ENCODE measurements around the gene GARNL3.

The GARNL3 gene

GRCh38 chr9:127386981-127387380 is 122.4 kb downstream of the GARNL3 start:
- DNase-seq (ENCODE audit: low read depth) = no peak

GRCh38 chr9:127388037-127388855 is 123.7 kb downstream of the GARNL3 start:
- DNase-seq (ENCODE audit: low read depth) = peak; percentile 76

- DNase-seq (ENCODE audit: low read depth) = no peak
Measured at GRCh38 chr9:127388856-127389238, 124.3 kb downstream of the GARNL3 start.

- no peak for DNase-seq (ENCODE audit: low read depth)
Measured at GRCh38 chr9:127389381-127390247, 125.0 kb downstream of the GARNL3 start.

GRCh38 chr9:127390248-127390545 is 125.6 kb downstream of the GARNL3 start:
- DNase-seq (ENCODE audit: low read depth) = no peak

- no peak for DNase-seq (ENCODE audit: low read depth)
Measured at GRCh38 chr9:127390563-127390962, 126.0 kb downstream of the GARNL3 start.

- no peak for DNase-seq (ENCODE audit: low read depth)
Measured at GRCh38 chr9:127392166-127392565, 127.6 kb downstream of the GARNL3 start.

- no peak for DNase-seq (ENCODE audit: low read depth)
Measured at GRCh38 chr9:127392976-127393375, 128.4 kb downstream of the GARNL3 start.

GRCh38 chr9:127393645-127394044 is 129.1 kb downstream of the GARNL3 start:
- DNase-seq (ENCODE audit: low read depth) = no peak

- DNase-seq (ENCODE audit: low read depth) = no peak
Measured at GRCh38 chr9:127395497-127396252, 131.1 kb downstream of the GARNL3 start.

- no peak for DNase-seq (ENCODE audit: low read depth)
Measured at GRCh38 chr9:127396253-127396807, 131.8 kb downstream of the GARNL3 start.

GRCh38 chr9:127396808-127397645 is 132.5 kb downstream of the GARNL3 start, which contains the start of gene SLC2A8:
Gene SLC2A8 (plus strand): TSS chr9:127397169. CDS start chr9:127397231, 62 bp downstream.
- DNase-seq (ENCODE audit: low read depth) = peak; percentile 84

GRCh38 chr9:127397646-127398274 is 133.2 kb downstream of the GARNL3 start:
- DNase-seq (ENCODE audit: low read depth) = no peak

GRCh38 chr9:127398275-127398647 is 133.7 kb downstream of the GARNL3 start:
- DNase-seq (ENCODE audit: low read depth) = no peak

GRCh38 chr9:127398715-127399400 is 134.3 kb downstream of the GARNL3 start:
- no peak for DNase-seq (ENCODE audit: low read depth)

GRCh38 chr9:127399736-127400269 is 135.2 kb downstream of the GARNL3 start:
- no peak for DNase-seq (ENCODE audit: low read depth)

- no peak for DNase-seq (ENCODE audit: low read depth)
Measured at GRCh38 chr9:127402401-127403090, 138.0 kb downstream of the GARNL3 start.

GRCh38 chr9:127403507-127404192 is 139.1 kb downstream of the GARNL3 start:
- no peak for DNase-seq (ENCODE audit: low read depth)

GRCh38 chr9:127404631-127405030 is 140.1 kb downstream of the GARNL3 start:
- no peak for DNase-seq (ENCODE audit: low read depth)
